Fibroblast of mammary gland (primary cell): ENCODE results near the gene VDR.

Experiments
- DNase-seq: peaks from one replicate; pipeline ENCODE4 v3.0.0-alpha.2; 2010; ENCODE audit warnings: low read depth
- H3K4me3 ChIP-seq: 2 replicates; pipeline ENCODE4 v1.5.1; 2011; ENCODE audit warnings: low read depth, mild to moderate bottlenecking, low read length, moderate library complexity; ENCODE audit not compliant: control insufficient read depth
- TF ChIP-seq, protein P1 (sequence below): conservative IDR thresholded peaks from 2 replicates; pipeline ENCODE4 v1.5.1; 2011; ENCODE audit warnings: low read depth, low read length, inconsistent platforms; ENCODE audit not compliant: control insufficient read depth, insufficient read depth

VDR gene

DNA sequence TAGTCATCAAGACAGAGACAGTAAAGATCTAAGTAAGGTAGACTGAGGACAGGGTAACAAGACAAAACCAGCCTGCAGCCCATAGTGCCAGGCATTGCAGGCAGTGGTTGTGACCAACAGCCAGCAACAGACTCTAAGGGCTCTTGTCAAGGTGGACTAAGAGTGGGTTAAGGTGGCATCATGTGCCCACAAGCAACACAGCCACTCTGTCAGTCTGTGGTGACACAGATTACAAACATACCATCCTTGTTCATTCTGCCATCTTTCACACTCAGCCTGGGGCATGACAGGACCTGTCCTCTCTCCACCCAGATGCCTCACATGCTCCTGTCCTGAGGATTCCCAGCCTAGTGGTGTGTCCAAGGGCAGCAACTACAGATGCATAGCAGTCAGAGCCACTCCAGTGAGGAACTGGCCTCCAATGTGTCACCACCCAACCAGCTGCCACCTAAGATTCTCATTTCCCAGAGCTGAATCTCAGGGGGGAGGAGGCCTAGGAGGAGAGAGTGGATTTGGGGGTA, 28.3 kb downstream of the VDR start:
- TF ChIP-seq, protein P1, sequence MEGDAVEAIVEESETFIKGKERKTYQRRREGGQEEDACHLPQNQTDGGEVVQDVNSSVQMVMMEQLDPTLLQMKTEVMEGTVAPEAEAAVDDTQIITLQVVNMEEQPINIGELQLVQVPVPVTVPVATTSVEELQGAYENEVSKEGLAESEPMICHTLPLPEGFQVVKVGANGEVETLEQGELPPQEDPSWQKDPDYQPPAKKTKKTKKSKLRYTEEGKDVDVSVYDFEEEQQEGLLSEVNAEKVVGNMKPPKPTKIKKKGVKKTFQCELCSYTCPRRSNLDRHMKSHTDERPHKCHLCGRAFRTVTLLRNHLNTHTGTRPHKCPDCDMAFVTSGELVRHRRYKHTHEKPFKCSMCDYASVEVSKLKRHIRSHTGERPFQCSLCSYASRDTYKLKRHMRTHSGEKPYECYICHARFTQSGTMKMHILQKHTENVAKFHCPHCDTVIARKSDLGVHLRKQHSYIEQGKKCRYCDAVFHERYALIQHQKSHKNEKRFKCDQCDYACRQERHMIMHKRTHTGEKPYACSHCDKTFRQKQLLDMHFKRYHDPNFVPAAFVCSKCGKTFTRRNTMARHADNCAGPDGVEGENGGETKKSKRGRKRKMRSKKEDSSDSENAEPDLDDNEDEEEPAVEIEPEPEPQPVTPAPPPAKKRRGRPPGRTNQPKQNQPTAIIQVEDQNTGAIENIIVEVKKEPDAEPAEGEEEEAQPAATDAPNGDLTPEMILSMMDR: no peak
- no peak for DNase-seq
- no peak overlapping the region for H3K4me3 ChIP-seq

GRCh38 chr12:47875746-47876439, 28.9 kb downstream of the VDR start:
- H3K4me3 ChIP-seq: no peak overlapping the region
- TF ChIP-seq, protein P1: no peak
- DNase-seq: no peak

DNA sequence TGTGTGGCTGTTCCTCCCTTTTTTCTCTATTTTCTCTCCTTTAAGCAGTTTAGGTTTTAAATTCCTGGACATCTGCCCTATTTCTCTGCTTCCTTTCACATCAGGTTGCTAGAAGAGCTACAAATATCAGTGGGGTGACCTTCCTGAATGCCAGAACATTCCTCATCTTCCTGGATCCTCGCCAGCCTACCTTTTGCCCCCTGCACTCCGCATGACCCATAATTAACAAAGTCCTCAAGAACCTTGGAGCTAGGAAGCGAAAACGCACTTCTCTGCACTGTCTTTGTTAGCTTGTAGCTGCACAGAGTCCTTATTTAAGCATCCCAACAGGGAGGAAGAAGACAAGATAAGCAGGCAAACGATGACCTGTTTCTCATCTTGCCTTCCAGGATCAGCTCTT, 30.5 kb downstream of the VDR start:
- TF ChIP-seq, protein P1: no peak
- H3K4me3 ChIP-seq: no peak overlapping the region
- no peak for DNase-seq

GRCh38 chr12:47870175-47870781, 34.5 kb downstream of the VDR start:
- TF ChIP-seq, protein P1: peak; percentile 55
- H3K4me3 ChIP-seq: no peak overlapping the region
- DNase-seq: peak; percentile 39

- no peak for DNase-seq
- no peak overlapping the region for H3K4me3 ChIP-seq
- TF ChIP-seq, protein P1: no peak
Observed at GRCh38 chr12:47868552-47869031, 36.2 kb downstream of the VDR start.

- DNase-seq: peak; percentile 35
- TF ChIP-seq, protein P1: no peak
- no peak overlapping the region for H3K4me3 ChIP-seq
Observed at GRCh38 chr12:47868041-47868440, 36.8 kb downstream of the VDR start.
